22Rv1 (cell line): ENCODE results near the gene WDR86.

Experiments
- H3K27ac ChIP-seq: fragments of 450-650 bp; 2 replicates; pipeline ENCODE4 v1.5.1; 2017
- CTCF ChIP-seq: fragments of 450-650 bp; IDR thresholded peaks from 2 replicates; pipeline ENCODE4 v1.5.1; 2017; ENCODE audit warnings: mild to moderate bottlenecking
- ZFX ChIP-seq: fragments of 450-650 bp; IDR thresholded peaks from 2 replicates; pipeline ENCODE4 v1.6.1; 2017; ENCODE audit warnings: antibody characterized with exemption, borderline replicate concordance

WDR86 gene

GRCh38 chr7:151409667-151410404 lies at the start of gene WDR86:
WDR86 (minus strand) TSS chr7:151410038; CDS start chr7:151409589, 449 bp downstream.
- TF ChIP-seq CTCF: no peak
- TF ChIP-seq ZFX: no peak
- H3K27ac ChIP-seq: no peak within 1 kb of the TSS

DNA sequence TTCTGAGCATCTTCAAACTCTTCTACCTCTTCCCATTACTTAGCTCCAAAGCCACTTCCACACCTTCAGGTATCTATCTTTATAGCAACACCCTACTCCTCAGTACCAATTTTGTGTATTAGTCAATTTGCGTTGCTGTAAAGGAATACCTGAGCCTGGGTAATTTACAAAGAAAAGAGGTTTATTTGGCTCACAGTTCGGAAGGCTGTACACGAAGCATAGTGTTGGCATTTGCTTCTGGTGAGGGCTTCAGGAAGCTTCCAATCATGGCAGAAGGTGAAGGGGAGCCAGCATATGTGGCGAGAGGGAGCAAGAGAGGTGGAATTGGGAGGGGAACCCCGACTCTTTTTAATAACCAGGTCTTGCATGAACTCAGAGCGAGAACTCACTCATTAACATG lies 47.7 kb upstream of the WDR86 start:
- TF ChIP-seq ZFX: no peak
- TF ChIP-seq CTCF: no peak
- no peak overlapping the region for H3K27ac ChIP-seq

DNA sequence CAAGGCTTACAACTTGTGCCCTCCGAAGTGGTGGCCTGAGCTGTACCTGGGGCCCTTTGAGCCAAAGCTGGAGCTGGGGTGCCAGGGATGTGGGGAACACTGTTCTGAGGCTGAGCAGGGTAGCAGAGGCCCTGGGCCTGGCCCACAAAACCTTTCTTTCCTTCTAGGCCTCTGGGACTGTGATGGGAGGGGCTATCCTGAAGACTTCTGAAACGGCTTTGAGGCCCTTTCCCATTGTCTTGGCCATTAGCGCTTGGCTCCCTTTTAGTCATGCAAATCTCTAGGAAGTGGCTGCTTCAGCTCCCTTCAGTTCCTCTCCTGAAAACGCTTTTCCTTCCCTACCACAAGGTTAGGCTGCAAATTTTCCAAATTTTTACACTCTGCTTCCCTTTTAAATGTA lies 46.9 kb upstream of the WDR86 start:
- TF ChIP-seq CTCF (no peak), ZFX (no peak)
- H3K27ac ChIP-seq: no peak overlapping the region

- H3K27ac ChIP-seq: no peak overlapping the region
These were observed 46.4 kb upstream of the WDR86 start for GRCh38 chr7:151456276-151456675.

DNA sequence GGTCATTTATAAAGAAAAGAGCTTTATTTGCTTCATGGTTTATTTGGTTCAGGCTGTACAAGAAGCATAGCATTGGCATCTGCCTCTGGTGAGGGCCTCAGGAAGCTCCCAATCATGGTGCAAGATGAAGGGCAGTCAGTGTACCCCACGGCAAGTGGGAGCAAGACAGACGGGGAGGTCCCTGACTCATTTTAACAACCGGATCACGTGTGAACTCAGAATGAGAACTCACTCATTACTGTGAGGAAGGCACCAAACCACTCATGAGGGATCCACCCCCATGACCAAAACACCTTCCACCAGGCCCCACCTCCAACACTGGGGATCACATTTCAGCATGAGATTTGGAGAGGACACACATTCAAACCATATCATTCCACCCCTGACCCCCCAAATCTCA lies 45.9 kb upstream of the WDR86 start:
- no peak overlapping the region for H3K27ac ChIP-seq
- TF ChIP-seq ZFX (no peak), CTCF (no peak)

More at GRCh38 chr7:151456276-151456675, 46.4 kb upstream of the WDR86 start:
- no peak for TF ChIP-seq ZFX
- no peak for TF ChIP-seq CTCF

DNA sequence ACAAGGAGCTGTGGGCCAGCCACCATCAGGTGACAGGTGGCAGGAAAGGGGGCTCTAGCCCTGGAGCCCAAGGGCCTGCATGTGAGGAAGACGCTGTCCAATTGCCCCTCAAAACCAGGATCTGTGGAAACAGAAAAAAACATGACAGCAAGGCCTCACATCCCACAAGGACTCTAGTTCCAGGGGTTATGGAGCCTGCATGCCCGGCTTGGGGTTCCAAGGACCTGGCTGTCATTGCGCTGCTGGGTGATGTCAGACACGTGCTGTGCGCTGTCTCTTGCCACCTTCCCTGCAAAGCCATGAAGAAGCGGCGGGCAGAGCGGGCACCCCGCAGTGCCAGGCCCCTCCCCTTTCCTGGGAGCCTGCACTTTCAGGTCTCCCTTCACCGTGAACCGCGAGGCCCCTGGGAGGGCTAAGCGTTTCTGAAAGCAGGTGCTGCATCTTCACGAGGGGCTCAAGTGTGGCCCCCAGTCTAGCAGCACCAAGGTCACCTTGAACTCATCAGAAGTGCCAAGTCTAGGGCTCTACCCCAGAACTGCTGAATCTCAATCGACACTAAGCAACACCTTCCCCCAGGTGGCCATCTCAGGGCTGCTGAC lies 45.2 kb upstream of the WDR86 start:
- H3K27ac ChIP-seq: no peak overlapping the region
- no peak for TF ChIP-seq CTCF
- no peak for TF ChIP-seq ZFX

- TF ChIP-seq CTCF (no peak), ZFX (no peak)
- H3K27ac ChIP-seq: no peak overlapping the region
These were observed 44.5 kb upstream of the WDR86 start for GRCh38 chr7:151454305-151454704.
